Psoas muscle (tissue), 8 donors: ENCODE results near the gene ATXN8OS. TPM values are rescaled to one million over a fixed set of nuclear protein-coding genes. Genes with fewer than 3 reads are reported as not detected.

Source experiments
- ATAC-seq, 4 donors: fragments of 200-7000 bp; cut with Tn5 transposase; one replicate each; pipeline ENCODE4 v1.9.1; 2020; ENCODE audit warnings: moderate library complexity in 3 of 4, mild to moderate bottlenecking in 2 of 4
- DNase-seq, 2 donors: peaks; one replicate each; pipeline ENCODE4 v3.0.0-alpha.2; 2020
- H3K27ac ChIP-seq: fragments of 200-600 bp; one replicate; pipeline ENCODE4 v1.8.0; 2022
- H3K27me3 ChIP-seq, 3 donors: fragments of 200-600 bp in 1 of 3; one replicate each; pipeline versions ENCODE4 v1.6.1 to v1.8.0; 2013 to 2022; ENCODE audit warnings: low read length in 2 of 3, mild to moderate bottlenecking in 2 of 3, moderate library complexity in 1 of 3; ENCODE audit not compliant: insufficient read depth in 3 of 3
- H3K36me3 ChIP-seq, 2 donors: fragments of 200-600 bp in 1 of 2; one replicate each; pipeline versions ENCODE4 v1.6.1 to v1.8.0; 2013 to 2022; ENCODE audit warnings: low read depth in 1 of 2, mild to moderate bottlenecking in 1 of 2, moderate library complexity in 1 of 2; ENCODE audit not compliant: insufficient read depth in 1 of 2
- H3K4me1 ChIP-seq: fragments of 200-600 bp; one replicate; pipeline ENCODE4 v1.8.0; 2022
- H3K4me3 ChIP-seq: fragments of 200-600 bp; one replicate; pipeline ENCODE4 v1.8.0; 2022; ENCODE audit warnings: mild to moderate bottlenecking
- H3K9me3 ChIP-seq: fragments of 200-600 bp; one replicate; pipeline ENCODE4 v1.8.0; 2022
- WGBS, 3 donors: extraction: QIAGEN DNeasy Blood & Tissue Kit; methylation state at CpG; one replicate each; pipeline versions ENCODE4 v1.1.6 to v1.1.7; 2013; 5-methylcytosine and 5-hydroxymethylcytosine counted together
- intact Hi-C, 2 donors: fragments of 100-400 bp; cut with DNase I; formaldehyde crosslinking; loops; one replicate each; pipeline versions ENCODE4 v1.11.0 to v1.14.2; 2022
- polyA plus RNA-seq, 3 donors: library from polyadenylated mRNA; stranded (reverse); fragments of 200-250 nt; gene quantifications; one replicate each; pipeline ENCODE4 v1.2.3, GENCODE V29; 2013
- total RNA-seq, 4 donors: library from RNA; stranded (reverse); fragmentation: NEBNext Ultra II Directional in 2 of 4; extraction: Animal tissue kit (Norgen Biotek cat#: 25700) in 2 of 4; gene quantifications; one replicate each; pipeline versions ENCODE4 v1.2.1 to v1.2.4, GENCODE V29; 2021 to 2023
- TF ChIP-seq, protein P1 (sequence below): fragments of 200-600 bp; IDR thresholded peaks from one replicate; pipeline ENCODE4 v1.8.0; 2022; ENCODE audit warnings: antibody characterized with exemption
- donor health status: healthy with polysubstance abuse.
- donor health status: DM: no; HTN: no; CAD: no; lungs with moderate emphysema.
- donor health status: Bipolar disorder and iron deficiency.
- donor health status: healthy.
- donor health status: DM: yes; HTN: yes; CAD: no.
- donor health status: DM: no; HTN: no; CAD: no.
- donor health status: DM: no; HTN: no; CAD: no.
- donor health status: DM: yes; HTN: yes; CAD: no.

Gene ATXN8OS
- total and polyA plus RNA-seq, 7 donors = not detected

DNA sequence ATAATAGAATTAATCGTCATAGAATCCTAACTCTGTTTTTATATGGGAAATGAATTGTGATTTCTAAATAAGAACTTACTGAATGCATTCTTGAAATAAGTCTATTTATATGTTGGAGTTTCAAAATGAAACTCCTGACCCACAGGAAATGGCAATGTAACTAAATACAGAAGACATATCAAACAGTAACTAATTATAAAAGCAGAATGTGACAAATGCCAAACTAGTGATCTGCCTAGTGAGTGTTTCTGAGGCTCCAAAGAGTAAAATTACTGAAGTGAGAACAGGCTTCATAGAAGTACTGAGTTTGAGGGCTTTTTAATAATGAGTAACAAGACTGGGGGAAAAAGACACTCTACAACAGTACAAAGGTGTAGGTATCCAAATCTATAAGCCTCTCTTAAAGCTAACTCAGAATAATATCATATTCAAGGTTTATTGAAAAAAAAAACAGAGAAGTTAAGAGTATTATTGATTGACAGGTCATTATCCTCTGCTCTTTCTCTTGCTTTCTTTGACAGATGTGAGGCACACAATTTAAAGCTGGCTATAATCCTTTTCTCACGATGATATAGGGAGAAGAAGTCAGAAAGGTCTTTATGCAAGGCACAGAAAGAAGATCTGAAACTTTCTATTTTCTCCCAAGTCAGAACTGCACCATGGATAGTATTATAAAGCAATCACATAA lies 17.4 kb upstream of the ATXN8OS start:
- WGBS, 3 donors = 73 to 87% (median 76%) methylated on average over 2 of the region's 2 CpGs
- ATAC-seq = no peak
- no peaks in the 10 kb centered on the region for H3K9me3 ChIP-seq
- H3K4me3 ChIP-seq = no peak overlapping the region
- no peaks in the 10 kb centered on the region for H3K4me1 ChIP-seq
- DNase-seq = no peak
- no peaks in the 10 kb centered on the region for H3K36me3 ChIP-seq
- TF ChIP-seq, protein P1, sequence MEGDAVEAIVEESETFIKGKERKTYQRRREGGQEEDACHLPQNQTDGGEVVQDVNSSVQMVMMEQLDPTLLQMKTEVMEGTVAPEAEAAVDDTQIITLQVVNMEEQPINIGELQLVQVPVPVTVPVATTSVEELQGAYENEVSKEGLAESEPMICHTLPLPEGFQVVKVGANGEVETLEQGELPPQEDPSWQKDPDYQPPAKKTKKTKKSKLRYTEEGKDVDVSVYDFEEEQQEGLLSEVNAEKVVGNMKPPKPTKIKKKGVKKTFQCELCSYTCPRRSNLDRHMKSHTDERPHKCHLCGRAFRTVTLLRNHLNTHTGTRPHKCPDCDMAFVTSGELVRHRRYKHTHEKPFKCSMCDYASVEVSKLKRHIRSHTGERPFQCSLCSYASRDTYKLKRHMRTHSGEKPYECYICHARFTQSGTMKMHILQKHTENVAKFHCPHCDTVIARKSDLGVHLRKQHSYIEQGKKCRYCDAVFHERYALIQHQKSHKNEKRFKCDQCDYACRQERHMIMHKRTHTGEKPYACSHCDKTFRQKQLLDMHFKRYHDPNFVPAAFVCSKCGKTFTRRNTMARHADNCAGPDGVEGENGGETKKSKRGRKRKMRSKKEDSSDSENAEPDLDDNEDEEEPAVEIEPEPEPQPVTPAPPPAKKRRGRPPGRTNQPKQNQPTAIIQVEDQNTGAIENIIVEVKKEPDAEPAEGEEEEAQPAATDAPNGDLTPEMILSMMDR = no peak
- intact Hi-C loops = no loop called here
- no peak overlapping the region for H3K27ac ChIP-seq
- H3K27me3 ChIP-seq = no peaks in the 10 kb centered on the region

DNA sequence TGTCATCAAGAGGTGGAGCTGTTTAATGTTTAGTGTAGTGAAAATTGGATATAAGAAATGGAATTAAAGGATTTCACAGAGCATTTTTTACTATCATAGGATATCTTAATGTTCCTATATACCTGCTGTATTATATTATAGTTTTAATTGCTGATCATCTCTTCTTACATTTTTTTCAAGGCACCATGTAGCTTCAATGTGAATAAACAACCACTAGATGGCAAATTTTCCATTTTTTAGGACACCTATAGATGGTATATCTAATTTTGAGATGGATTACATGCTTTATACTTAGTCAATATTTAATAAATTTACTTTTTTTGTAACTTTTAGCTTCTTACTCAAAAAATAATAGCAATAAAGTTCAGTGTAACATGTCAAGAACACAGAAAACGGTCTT lies 9.0 kb upstream of the ATXN8OS start:
- WGBS, 3 donors = 29 to 42% (median 37%) methylated on average over 1 of the region's 1 CpG
- Histone ChIP-seq H3K9me3 (no peaks in the 10 kb centered on the region), H3K36me3 (no peaks in the 10 kb centered on the region), H3K4me3 (no peak overlapping the region), H3K4me1 (no peaks in the 10 kb centered on the region), H3K27ac (no peak overlapping the region), H3K27me3 (no peaks in the 10 kb centered on the region)
- intact Hi-C loops = no loop called here
- DNase-seq (no peak), ATAC-seq (no peak)
- TF ChIP-seq, protein P1 = no peak

DNA sequence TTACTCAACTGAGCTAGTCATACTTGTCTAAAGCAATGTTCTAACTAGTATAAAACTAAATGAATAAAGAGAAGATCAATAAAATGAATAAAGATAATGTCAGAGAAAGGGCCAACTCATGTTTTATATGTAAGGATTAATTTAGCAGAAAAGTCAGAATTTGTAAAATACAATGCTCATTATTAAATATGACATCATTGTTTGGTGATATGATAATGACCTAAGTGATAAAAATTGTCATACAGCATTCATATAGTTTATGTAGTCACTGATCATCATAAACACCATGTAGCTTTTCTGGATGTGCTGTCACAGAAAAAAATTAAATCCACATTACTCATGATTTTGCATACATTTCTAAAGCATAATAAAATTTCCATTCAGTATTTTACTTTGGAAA lies 3.1 kb upstream of the ATXN8OS start:
- Histone ChIP-seq H3K4me3 (no peak overlapping the region), H3K4me1 (no peaks in the 10 kb centered on the region), H3K9me3 (no peaks in the 10 kb centered on the region), H3K27me3 (peaks cover 0 to 9% (median 2%) of the 10 kb centered on the region in 3 donors), H3K27ac (no peak overlapping the region), H3K36me3 (no peaks in the 10 kb centered on the region)
- intact Hi-C loops = no loop called here
- TF ChIP-seq, protein P1 = no peak
- DNase-seq (no peak), ATAC-seq (no peak)

GRCh38 chr13:70107125-70107497 lies 515 bp upstream of the ATXN8OS start:
- H3K9me3 ChIP-seq = no peaks in the 10 kb centered on the region
- WGBS, 3 donors = 24 to 31% (median 29%) methylated on average over 7 to 9 of the region's 9 CpGs
- peaks cover 0 to 9% (median 2%) of the 10 kb centered on the region in 3 donors for H3K27me3 ChIP-seq
- no peak overlapping the region for H3K27ac ChIP-seq
- H3K4me3 ChIP-seq = no peak overlapping the region
- no peak for ATAC-seq
- H3K4me1 ChIP-seq = no peaks in the 10 kb centered on the region
- TF ChIP-seq, protein P1 = no peak
- intact Hi-C loops = no loop called here
- H3K36me3 ChIP-seq = no peaks in the 10 kb centered on the region
- DNase-seq = no peak
